Hematopoietic multipotent progenitor cell (in vitro differentiated cells): Measurements from ENCODE around the gene PPM1M. TPM values are rescaled to one million over a fixed set of nuclear protein-coding genes. Genes with fewer than 3 reads are reported as not detected.

Experiments
- DNase-seq, 3 donors: peaks; one replicate each; pipeline ENCODE4 v3.0.0-alpha.2; 2011 to 2015; ENCODE audit warnings: low read depth in 2 of 3, low spot score in 2 of 3
- total RNA-seq: library from RNA; depleted of rRNA; stranded (reverse); fragments of >200 nt; gene quantifications from one replicate; pipeline ENCODE4 v1.2.3, GENCODE V29; 2012

PPM1M gene
- total RNA-seq, 1 donor, result 11.6 TPM

- no peak for DNase-seq
These were observed 1.5 kb upstream of the PPM1M start for GRCh38 chr3:52243791-52244628.

DNA sequence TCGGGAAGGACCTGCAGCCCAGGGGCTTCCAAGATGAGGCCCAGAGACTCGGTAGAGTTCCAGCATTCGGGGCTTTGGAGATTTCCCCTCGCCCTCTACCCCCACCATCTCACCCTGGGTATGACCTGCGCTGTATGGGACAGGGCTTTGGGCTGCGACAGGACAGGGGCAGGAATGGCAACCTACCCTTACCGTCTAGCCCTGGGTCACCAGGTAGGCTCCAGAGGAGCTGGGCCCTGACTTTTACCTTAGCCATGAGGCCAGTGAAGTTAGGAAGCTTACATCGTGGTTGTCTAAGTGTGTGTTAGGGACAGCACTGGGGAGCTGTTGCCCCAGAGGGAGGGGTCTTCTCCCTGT is 683 bp downstream of the PPM1M start:
- no peak for DNase-seq

DNA sequence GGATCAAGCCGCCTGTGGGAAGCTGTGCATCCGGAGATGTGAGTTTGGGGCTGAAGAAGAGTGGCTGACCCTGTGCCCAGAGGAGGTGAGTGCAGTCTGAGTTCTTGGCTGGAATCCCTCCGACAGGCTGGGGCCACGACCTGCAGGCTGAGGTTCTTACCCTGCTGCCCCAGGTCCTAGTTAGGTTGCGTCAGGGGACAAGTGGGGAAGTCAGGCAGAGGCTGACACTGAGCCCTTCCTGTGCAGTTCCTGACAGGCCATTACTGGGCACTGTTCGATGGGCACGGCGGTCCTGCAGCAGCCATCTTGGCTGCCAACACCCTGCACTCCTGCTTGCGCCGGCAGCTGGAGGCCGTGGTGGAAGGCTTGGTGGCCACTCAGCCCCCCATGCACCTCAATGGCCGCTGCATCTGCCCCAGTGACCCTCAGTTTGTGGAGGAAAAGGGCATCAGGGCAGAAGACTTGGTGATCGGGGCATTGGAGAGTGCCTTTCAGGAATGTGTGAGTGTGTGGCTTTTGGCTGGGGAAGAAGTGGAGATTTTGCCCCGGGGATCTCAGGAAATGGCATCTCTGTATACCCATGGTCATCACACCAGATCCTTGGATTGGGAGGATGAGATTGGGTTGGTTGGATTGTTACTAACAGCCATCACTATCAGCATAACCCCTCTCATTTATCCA is 1.3 kb downstream of the PPM1M start:
- no peak for DNase-seq

GRCh38 chr3:52247409-52248164 is 2.0 kb downstream of the PPM1M start:
- no peak for DNase-seq

DNA sequence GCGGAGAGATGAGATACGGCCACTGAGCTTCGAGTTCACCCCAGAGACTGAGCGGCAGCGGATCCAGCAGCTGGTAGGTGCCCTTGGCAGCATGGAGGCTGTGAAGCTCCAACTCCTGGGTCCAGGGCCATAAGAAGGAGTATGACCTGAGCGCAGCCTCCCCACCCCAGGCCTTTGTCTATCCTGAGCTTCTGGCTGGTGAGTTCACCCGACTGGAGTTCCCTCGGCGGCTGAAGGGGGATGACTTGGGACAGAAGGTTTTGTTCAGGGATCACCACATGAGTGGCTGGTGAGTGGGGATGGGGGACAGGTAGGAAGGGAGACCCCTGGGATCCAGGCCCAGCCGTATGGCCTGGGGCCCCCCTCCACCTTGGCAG is 2.6 kb downstream of the PPM1M start:
- DNase-seq, result no peak

DNA sequence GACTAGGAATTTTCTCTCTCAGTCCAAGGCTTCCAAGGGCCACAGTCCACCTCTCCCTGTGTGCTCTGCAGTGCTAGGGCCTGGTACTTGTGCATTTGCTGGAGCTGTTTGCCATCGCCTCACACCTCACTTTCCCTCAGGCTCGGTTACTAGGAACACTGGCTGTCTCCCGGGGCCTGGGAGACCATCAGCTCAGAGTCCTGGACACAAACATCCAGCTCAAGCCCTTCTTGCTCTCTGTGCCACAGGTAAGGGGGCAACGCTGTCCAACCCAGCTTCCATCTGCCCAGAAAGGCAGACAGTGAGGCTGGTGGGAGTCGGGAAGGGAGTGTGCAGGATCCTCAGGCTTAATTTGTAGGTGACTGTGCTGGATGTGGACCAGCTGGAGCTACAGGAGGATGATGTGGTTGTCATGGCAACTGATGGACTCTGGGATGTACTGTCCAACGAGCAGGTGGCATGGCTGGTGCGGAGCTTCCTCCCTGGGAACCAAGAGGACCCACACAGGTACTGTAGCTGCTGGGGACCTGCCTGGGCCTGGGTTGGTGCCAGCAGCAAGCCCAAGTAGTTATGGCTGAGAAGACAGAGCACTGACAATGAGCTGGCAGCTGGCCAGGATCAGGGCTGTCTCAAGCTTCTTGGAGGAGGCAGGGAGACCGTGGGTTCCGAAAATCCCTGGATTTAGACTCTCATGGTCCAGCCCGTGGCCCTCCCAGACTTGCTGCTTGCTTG is 3.4 kb downstream of the PPM1M start:
- DNase-seq, result no peak

DNA sequence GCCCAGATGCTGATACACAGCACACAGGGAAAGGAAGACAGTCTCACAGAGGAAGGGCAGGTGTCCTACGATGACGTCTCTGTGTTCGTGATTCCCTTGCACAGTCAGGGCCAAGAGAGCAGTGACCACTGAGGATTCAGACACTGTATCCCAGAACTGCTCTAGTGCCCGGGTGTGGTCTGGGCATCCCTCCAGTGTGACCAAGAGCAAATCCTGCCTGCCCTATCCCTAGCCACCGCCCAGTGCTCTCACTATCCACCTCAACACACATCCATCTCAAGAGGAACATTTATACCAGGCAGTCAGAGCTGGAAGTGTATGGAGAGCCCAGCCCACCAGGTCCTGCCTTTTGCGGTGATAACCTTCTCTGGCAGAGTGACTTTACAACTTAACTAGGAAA is 4.1 kb downstream of the PPM1M start:
- no peak for DNase-seq

DNA sequence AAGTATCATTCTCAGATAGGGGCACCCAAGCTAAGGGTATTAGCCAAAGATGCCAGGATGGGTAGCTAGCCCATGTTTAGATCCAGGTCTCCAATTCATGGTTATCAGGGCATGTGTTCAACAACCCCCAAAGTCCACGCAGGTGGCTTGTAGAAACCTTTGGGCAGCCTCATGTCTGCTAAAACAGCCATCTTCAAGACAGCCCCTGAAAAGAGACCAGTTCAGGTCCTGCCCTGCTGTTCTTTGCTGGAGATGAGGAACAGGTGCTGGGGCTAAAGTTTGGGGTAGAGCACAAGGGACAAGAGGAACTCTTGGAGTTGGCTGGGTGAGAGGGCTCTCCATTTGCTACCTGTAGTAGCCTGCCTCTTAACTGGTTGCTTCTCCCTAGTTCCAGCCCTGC is 4.6 kb downstream of the PPM1M start:
- no peak for DNase-seq

DNA sequence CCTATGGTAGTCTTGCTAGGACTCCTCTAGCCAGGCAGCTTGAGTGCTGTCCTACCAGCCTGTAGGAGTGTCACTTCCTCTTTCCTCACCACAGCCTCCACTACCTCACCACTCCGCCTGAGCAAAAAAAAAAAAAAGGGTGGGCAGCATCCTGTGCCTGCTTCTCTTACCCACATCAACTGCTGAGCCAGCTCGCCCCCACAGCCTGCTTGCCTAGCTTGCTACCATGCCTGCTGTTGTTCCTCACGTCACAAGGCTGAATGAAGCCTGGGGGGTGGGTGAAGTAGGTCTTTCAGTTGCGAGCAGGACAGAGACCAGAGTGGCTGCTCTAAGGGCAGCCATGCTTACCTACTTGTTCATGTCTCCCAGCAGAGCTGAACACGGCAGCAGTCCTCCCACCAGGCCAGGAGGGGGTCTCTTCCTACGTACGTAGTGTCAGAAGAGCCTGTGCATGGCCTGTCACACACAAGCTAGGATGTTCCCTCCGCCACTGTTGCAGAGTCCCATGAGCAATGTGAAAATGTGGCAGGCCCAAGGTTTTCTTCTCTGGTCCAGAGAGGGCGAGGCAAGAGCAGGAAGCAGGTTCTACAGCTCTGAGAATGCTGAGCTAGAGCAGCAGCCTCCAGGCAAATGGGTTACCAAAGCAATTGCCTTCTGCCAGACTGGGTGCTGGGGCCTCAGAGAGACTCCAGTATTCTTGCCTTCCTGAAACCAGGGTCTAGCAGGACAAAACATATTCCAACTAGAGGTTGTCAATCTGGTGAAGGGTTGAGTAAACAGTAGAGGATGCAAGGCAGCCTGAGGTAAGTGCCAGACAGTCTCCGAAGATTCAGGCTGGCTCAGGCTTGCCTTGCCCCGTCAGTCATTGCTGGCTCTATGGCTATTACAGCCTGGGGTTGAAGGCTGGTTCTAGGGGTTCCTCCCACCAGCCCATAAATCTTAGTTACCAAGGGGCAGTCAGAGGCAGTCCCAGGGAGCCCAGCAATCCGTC is 8.1 kb downstream of the PPM1M start:
- peak; percentile 63 to 97 (median 91) for DNase-seq

DNA sequence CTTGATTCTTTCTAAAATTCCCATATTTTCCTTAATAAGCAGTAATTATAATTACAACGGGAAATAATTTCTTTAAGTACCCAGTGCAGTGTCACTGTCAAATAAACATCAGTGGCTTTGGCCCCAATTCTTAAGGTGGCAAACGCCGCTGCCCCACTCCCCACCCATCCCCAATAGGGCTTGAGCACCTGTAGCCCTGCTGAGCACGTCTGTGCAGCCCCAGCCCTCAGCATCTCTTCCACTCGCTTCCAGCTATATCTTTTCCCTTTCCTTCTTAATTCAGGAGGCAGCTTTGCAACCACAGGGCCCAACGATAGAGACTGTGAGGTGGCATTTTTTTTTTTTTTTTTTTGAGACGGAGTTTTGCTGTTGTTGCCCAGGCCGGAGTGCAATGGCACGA is 9.0 kb downstream of the PPM1M start:
- DNase-seq, result no peak

DNA sequence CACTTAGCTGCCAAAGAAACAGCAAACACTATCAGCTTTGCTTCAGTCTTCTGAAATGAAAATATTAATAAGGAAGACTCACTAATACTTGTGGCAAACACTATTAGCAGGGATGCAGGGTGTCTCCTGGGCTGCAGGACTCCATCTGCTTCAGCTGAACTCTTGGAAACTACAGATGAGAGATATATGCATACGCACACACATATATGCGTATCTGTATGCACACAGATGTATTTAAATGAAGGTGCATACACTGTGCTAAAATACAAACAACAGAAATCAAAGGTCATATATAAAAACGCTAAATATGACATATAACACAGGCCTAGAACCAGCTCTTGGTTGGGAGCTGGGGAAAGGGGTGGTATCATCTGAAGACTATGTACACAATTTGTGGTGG is 10.6 kb downstream of the PPM1M start:
- DNase-seq, result no peak

DNA sequence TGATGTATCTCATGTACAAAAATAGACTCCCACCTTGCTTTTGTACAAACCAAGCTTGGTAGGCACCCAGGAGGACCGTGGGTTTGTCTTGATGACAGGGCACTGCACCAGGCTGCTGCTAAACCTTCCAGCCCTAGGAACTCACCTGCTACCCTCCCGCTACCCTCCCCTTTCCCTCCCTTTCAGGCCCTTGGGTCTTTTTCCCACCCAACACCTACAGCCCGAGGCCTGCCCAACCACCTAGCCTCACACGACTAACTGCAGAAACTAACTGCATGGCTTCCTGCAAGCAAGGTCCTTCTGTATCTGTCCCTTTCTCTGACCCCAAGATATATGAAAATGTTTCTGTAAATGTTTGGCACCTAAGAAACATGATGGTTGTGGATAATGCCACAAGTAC is 11.1 kb downstream of the PPM1M start:
- DNase-seq, result no peak

DNA sequence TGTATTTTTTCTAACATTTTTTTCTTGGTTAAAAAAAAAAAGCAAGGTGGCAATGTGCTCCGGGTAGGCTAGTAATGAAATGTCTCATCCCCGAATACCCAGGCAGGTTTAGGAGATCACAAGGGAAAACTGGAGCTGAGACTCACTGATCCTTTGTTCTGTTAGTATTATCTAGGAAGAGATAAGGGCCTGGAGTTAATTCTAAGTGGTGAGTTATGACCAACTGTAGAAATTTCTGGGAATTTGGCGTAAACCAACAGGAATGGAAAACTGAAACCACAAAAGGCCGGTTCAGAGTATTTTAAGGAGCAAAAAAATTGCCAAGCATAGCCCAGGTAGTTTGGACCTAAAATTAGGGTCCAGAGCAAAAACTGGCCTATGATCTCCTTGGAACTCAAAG is 12.4 kb downstream of the PPM1M start:
- DNase-seq, result no peak

DNA sequence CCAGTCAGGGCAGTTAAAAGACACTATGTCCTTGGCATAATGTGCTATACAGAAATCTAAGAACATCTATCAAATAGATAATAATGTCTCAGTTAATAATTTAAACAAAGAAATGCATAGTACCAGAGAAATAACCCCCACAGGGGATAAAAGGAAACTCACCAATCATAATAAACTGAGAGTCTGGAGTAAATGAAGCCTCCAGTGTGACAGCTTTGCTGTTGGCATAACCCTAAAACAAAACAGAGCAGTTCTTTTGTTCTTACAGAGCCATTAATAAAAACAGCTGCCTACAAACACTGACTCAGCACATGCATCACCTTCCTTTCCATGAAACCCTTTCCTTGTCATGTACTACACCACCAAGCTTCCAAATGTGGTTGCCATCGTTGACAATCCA is 13.5 kb downstream of the PPM1M start:
- DNase-seq, result no peak

- no peak for DNase-seq
These were observed 13.9 kb downstream of the PPM1M start for GRCh38 chr3:52259448-52259847.

- no peak for DNase-seq
These were observed 16.9 kb downstream of the PPM1M start for GRCh38 chr3:52262447-52262846.

GRCh38 chr3:52265387-52265786 is 19.8 kb downstream of the PPM1M start:
- DNase-seq, result no peak

DNA sequence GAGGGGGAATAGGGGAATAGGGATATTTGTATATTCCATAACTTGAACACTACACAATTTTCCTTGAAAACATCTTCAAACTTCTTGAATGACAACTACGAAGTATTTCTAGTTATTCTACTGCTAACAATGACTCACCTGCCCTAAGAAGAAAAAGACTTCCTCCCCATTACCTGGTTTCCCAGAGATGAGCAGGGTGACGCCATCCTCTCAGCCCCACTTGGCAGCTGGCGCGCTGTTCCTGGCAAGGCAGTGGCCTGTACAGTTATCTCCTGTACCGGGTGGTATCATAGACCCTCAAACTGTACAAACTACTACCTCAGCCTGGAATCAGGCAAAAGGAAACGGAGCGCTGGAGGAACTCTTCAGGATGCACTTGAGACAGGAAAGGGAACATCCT is 22.5 kb downstream of the PPM1M start:
- no peak for DNase-seq

GRCh38 chr3:52269776-52270175 is 24.2 kb downstream of the PPM1M start:
- DNase-seq, result no peak

DNA sequence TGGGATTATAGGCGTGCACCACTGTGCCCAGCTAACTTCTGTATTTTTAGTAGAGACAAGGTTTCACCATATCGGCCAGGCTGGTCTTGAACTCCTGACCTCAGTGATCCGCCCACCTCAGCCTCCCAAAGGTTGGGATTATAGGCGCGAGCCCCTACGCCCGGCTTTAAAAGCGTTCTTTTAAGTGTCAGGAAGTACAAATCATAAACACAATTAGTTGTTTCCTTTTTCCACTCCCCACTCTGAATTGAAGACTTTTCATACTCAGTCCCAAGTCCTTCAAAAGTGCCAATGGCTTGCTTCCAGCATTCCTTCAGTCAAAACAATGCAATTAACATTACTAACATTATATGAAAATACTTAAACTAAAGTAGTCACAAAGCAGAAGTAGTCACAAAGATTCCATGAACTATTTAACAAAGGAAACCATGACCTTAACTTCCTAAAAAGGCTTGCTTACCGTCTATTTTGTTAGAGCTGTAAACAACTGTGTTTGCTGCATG is 24.7 kb downstream of the PPM1M start:
- DNase-seq, result peak in 1 of 3 donors; percentile 29
